Measurements from ENCODE around the gene SF1. TPM values are rescaled to one million over a fixed set of nuclear protein-coding genes. Genes with fewer than 3 reads are reported as not detected.

Gene SF1
- total RNA-seq, 1 donor = 773 TPM

DNA sequence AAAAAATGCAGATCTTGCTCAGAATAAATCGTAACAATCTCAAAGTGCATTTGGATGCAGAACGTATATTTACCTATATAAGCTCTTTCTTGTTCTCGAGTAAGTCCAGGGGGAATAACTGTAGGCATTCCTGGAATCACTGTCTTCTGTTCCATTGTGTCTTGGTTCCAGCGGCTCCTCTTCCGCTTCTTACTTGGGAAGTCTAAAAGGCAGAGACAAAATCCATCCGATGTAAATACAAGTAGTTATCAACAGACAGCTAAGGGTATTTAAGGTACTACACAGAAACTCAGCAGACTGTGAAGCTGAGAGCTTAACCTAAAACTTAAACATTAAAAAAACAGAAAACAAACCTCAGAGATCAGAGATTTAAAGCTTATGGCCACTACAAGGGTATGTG, 1.9 kb downstream of the SF1 start:
- peaks cover 71% of the 10 kb centered on the region for H3K4me1 ChIP-seq (ENCODE audit: insufficient read depth, low read length)
- H3K4me3 ChIP-seq (ENCODE audit: low read length) = no peak overlapping the region
- no peaks in the 10 kb centered on the region for H3K9me3 ChIP-seq (ENCODE audit: low read depth, low read length)

DNA sequence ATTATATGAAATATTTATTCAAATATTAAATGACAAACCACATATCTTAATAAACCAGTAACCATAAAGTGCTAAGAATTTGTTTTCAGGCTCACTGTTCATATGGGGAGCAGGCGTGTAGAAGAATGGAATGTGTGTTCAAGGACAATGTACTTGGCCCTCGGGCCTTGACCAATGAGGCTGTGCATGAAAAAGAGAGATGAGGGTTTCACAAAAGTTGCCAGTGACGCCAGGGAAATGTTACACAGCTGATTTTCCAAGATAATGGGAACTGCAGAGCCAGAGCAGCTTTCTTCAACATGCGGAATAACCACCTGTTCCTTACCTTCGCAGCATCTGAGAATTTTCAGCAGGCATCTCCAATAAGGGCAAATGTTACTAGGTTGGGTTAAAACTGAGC, 4.2 kb downstream of the SF1 start:
- Histone ChIP-seq H3K9me3 (ENCODE audit: low read depth, low read length) (no peaks in the 10 kb centered on the region), H3K4me3 (ENCODE audit: low read length) (no peak overlapping the region), H3K27me3 (ENCODE audit: insufficient read depth, low read length) (no peaks in the 10 kb centered on the region), H3K4me1 (ENCODE audit: insufficient read depth, low read length) (peaks cover 75% of the 10 kb centered on the region)

More for the DNA sequence above, 1.9 kb downstream of the SF1 start:
- H3K27me3 ChIP-seq (ENCODE audit: insufficient read depth, low read length) = no peaks in the 10 kb centered on the region

DNA sequence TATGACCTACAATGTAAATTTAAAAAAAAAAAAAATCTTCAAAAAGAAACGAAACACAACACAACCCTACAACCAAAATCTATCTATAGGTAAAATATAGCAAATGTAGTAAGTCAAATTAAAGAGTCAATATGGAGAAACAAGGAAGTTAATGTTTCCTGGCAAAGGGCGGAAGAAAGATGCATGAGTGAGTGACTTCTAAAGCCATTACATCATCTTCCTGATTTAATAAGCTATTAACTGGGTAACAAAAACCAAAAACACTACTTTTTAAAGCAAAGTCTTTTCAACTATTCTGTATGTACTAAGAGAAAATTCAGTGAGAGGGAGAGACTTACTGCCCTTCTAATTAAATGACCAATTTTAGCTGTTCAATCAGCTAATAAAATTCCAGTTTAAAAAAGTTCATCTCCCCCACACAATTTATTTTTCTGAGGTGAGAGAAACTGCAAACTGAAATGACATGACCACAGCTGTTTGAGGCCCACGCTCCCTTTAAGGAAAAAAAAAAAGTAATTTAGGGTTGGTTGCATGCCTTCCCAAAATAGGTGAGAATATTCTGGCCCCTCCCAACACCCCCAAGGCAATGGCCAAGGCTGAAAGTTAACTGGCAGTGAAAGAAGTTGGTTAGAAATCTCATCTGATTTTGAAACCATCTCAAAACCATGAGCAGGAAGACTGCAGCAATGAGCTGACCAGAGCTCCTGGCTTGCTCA, 5.9 kb downstream of the SF1 start:
- Histone ChIP-seq H3K4me3 (ENCODE audit: low read length) (no peak overlapping the region), H3K4me1 (ENCODE audit: insufficient read depth, low read length) (peaks cover 90% of the 10 kb centered on the region), H3K27me3 (ENCODE audit: insufficient read depth, low read length) (no peaks in the 10 kb centered on the region), H3K9me3 (ENCODE audit: low read depth, low read length) (no peaks in the 10 kb centered on the region)

DNA sequence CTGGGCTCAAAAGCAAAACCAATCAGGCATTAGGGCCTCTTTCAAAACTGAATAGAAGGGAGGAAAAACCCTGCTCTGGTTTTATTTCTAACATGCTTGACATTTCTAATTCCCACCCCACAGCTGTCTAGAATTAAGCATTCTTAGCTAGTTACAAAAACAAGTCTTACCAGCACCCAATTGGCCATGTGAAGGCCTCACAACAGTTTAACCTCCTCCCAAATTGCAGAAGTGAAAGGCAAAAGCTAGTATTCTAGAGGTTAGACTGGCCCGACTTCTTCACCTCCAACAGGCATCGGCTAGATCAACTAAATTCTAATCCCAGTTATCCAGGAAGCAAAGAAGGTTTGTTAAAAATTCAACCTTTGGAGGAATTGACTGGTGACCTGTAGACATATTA, 6.5 kb downstream of the SF1 start:
- no peaks in the 10 kb centered on the region for H3K27me3 ChIP-seq (ENCODE audit: insufficient read depth, low read length)
- no peaks in the 10 kb centered on the region for H3K9me3 ChIP-seq (ENCODE audit: low read depth, low read length)
- H3K4me3 ChIP-seq (ENCODE audit: low read length) = no peak overlapping the region
- peaks cover 92% of the 10 kb centered on the region for H3K4me1 ChIP-seq (ENCODE audit: insufficient read depth, low read length)

DNA sequence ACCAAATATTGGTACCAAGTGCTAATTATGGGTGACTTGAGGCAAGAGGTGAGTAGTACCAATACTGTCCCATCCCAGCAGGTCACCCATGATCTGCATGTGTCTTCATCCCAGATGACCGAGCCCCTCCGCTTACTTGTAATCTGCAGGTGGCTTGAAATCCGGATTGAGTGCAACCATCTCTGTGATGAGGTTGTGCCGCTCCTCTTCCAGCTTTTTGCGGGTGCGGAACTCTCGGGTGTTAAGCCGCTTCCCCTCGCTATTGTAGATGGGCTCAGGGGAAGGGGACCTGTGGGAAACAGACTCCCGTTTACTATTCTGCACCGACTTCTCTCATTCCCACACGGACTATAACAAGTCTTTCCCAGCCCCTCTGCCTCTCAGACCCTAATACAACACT, 8.2 kb downstream of the SF1 start:
- no peaks in the 10 kb centered on the region for H3K9me3 ChIP-seq (ENCODE audit: low read depth, low read length)
- peaks cover 90% of the 10 kb centered on the region for H3K4me1 ChIP-seq (ENCODE audit: insufficient read depth, low read length)
- no peak overlapping the region for H3K4me3 ChIP-seq (ENCODE audit: low read length)
- H3K27me3 ChIP-seq (ENCODE audit: insufficient read depth, low read length) = no peaks in the 10 kb centered on the region

GRCh38 chr11:64769283-64769682, 9.1 kb downstream of the SF1 start:
- no peaks in the 10 kb centered on the region for H3K9me3 ChIP-seq (ENCODE audit: low read depth, low read length)

DNA sequence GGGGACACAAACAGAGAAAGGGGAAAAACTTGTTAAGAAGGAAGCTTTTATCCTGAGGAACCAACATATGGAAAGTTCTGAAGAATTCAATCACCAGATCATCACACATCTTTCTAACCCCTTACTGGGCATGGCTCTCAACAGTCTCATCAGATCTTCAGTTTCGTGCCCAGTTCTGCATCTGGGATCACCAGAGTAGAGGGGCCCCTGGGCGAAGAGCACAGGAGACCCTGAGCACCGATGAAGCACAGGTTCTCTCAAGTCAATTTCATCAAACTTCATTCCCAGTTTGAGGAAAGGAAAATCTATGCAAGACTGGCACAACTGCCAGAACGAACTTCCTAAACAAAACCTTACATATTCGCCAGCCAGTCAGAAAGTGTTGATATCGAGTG, 10.0 kb downstream of the SF1 start:
- Histone ChIP-seq H3K27me3 (ENCODE audit: insufficient read depth, low read length) (no peaks in the 10 kb centered on the region), H3K4me1 (ENCODE audit: insufficient read depth, low read length) (peaks cover 91% of the 10 kb centered on the region), H3K4me3 (ENCODE audit: low read length) (no peak overlapping the region), H3K9me3 (ENCODE audit: low read depth, low read length) (no peaks in the 10 kb centered on the region)

More at GRCh38 chr11:64769283-64769682, 9.1 kb downstream of the SF1 start:
- no peak overlapping the region for H3K4me3 ChIP-seq (ENCODE audit: low read length)
- H3K4me1 ChIP-seq (ENCODE audit: insufficient read depth, low read length) = peaks cover 90% of the 10 kb centered on the region
- H3K27me3 ChIP-seq (ENCODE audit: insufficient read depth, low read length) = no peaks in the 10 kb centered on the region

DNA sequence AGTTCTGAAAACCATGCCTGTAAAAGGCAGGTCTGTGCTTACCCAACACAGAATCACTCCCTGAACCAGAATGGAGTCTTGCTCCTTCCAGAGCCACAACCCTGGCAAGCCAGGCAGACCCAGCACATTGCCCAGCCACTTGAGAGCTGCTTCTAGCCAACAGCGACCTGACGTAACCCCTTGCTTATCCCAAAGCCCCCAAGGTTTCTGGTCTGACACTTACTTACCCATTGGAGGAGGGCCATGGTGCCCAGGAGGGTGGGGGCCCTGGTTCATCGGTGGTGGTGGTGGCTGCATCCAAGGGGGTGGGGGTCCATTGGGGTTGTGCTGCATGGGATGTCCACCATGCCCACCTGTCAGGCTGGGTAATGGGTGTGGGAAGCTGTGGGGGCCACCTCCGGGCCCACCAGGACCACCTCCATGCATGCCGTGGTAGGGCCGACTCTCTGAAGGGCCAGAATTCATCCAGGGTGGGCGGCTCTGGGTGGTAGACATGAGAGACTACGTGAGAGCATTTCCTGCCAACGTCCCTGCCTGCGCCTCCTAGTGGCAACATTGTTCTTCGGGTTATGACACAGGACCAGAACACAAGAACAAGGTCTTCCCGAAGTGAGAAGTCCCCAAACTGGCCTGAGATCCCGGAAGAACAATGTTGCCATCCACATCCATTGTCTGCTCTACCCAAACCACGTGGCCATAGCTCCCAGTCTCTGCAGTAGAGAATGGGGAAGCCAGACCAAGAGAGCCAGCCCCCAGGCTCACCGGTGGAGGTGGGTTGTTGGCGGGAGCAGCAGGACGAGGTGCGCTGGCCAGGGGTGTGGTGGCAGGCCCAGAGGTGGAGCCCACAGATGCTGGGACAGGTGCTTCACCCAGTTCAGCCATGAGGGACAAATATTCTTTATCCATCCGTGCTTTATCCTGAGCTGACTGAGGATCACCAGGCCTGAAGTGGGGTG, 10.7 kb downstream of the SF1 start:
- Histone ChIP-seq H3K27me3 (ENCODE audit: insufficient read depth, low read length) (no peaks in the 10 kb centered on the region), H3K4me3 (ENCODE audit: low read length) (no peak overlapping the region), H3K4me1 (ENCODE audit: insufficient read depth, low read length) (peaks cover 91% of the 10 kb centered on the region), H3K9me3 (ENCODE audit: low read depth, low read length) (no peaks in the 10 kb centered on the region)

- H3K4me3 ChIP-seq (ENCODE audit: low read length) = no peak overlapping the region
- peaks cover 92% of the 10 kb centered on the region for H3K4me1 ChIP-seq (ENCODE audit: insufficient read depth, low read length)
- no peaks in the 10 kb centered on the region for H3K27me3 ChIP-seq (ENCODE audit: insufficient read depth, low read length)
- H3K9me3 ChIP-seq (ENCODE audit: low read depth, low read length) = no peaks in the 10 kb centered on the region
Observed at GRCh38 chr11:64766881-64767280, 11.5 kb downstream of the SF1 start.

- no peaks in the 10 kb centered on the region for H3K9me3 ChIP-seq (ENCODE audit: low read depth, low read length)
- no peaks in the 10 kb centered on the region for H3K27me3 ChIP-seq (ENCODE audit: insufficient read depth, low read length)
- no peak overlapping the region for H3K4me3 ChIP-seq (ENCODE audit: low read length)
- peaks cover 92% of the 10 kb centered on the region for H3K4me1 ChIP-seq (ENCODE audit: insufficient read depth, low read length)
Observed at GRCh38 chr11:64765851-64766665, 12.3 kb downstream of the SF1 start.

GRCh38 chr11:64765291-64765850, 13.0 kb downstream of the SF1 start:
- H3K4me1 ChIP-seq (ENCODE audit: insufficient read depth, low read length) = peaks cover 92% of the 10 kb centered on the region
- no peaks in the 10 kb centered on the region for H3K27me3 ChIP-seq (ENCODE audit: insufficient read depth, low read length)
- no peaks in the 10 kb centered on the region for H3K9me3 ChIP-seq (ENCODE audit: low read depth, low read length)
- H3K4me3 ChIP-seq (ENCODE audit: low read length) = no peak overlapping the region

DNA sequence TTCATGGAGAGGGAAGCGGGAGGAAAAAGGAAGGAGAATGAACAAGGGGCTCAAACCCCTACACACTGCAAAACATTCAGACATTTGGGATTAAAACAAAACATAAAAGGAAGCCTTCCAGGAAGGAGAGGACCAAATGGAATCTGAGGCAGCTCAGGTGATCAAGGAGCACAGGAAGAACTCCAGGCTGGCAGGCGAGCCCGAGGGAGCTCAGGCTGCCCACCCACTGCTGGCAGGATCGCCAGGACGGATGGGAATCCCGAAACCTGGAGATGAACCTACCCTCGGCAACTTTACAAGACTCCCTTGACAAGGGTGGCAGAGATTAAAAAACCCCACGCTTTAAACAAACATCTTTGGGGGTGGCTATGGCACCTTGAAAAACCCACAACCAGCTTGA, 13.6 kb downstream of the SF1 start:
- H3K4me1 ChIP-seq (ENCODE audit: insufficient read depth, low read length) = peaks cover 92% of the 10 kb centered on the region
- H3K27me3 ChIP-seq (ENCODE audit: insufficient read depth, low read length) = no peaks in the 10 kb centered on the region
- no peak overlapping the region for H3K4me3 ChIP-seq (ENCODE audit: low read length)
- no peaks in the 10 kb centered on the region for H3K9me3 ChIP-seq (ENCODE audit: low read depth, low read length)

GRCh38 chr11:64764040-64764611, 14.2 kb downstream of the SF1 start:
- Histone ChIP-seq H3K27me3 (ENCODE audit: insufficient read depth, low read length) (no peaks in the 10 kb centered on the region), H3K4me3 (ENCODE audit: low read length) (no peak overlapping the region), H3K4me1 (ENCODE audit: insufficient read depth, low read length) (peaks cover 96% of the 10 kb centered on the region), H3K9me3 (ENCODE audit: low read depth, low read length) (no peaks in the 10 kb centered on the region)

GRCh38 chr11:64763526-64764039, 14.8 kb downstream of the SF1 start:
- H3K4me3 ChIP-seq (ENCODE audit: low read length) = no peak overlapping the region
- no peaks in the 10 kb centered on the region for H3K9me3 ChIP-seq (ENCODE audit: low read depth, low read length)
- no peaks in the 10 kb centered on the region for H3K27me3 ChIP-seq (ENCODE audit: insufficient read depth, low read length)
- peaks cover 92% of the 10 kb centered on the region for H3K4me1 ChIP-seq (ENCODE audit: insufficient read depth, low read length)

Measured in mononuclear cell (primary cell).